Mammary epithelial cell (primary cell): ENCODE results near the gene KCNN3.

Experiments used
- EZH2 ChIP-seq: IDR thresholded peaks from 2 replicates; pipeline ENCODE4 v1.6.1; 2012; ENCODE audit warnings: low read length, inconsistent platforms, borderline replicate concordance
- TF ChIP-seq, protein P1 (sequence below), 2 donors: IDR thresholded peaks in 1 of 2; conservative IDR thresholded peaks in 1 of 2; 2 replicates each; pipeline ENCODE4 v1.5.1; 2011 to 2012; ENCODE audit warnings: inconsistent platforms in 2 of 2, low read length in 2 of 2, mild to moderate bottlenecking in 2 of 2, control low read depth in 1 of 2, low read depth in 1 of 2; ENCODE audit not compliant: insufficient read depth in 1 of 2; ENCODE audit errors: extremely low read depth in 1 of 2

GRCh38 chr1:154859786-154860155 is 10.3 kb downstream of the KCNN3 start:
- TF ChIP-seq, protein P1, sequence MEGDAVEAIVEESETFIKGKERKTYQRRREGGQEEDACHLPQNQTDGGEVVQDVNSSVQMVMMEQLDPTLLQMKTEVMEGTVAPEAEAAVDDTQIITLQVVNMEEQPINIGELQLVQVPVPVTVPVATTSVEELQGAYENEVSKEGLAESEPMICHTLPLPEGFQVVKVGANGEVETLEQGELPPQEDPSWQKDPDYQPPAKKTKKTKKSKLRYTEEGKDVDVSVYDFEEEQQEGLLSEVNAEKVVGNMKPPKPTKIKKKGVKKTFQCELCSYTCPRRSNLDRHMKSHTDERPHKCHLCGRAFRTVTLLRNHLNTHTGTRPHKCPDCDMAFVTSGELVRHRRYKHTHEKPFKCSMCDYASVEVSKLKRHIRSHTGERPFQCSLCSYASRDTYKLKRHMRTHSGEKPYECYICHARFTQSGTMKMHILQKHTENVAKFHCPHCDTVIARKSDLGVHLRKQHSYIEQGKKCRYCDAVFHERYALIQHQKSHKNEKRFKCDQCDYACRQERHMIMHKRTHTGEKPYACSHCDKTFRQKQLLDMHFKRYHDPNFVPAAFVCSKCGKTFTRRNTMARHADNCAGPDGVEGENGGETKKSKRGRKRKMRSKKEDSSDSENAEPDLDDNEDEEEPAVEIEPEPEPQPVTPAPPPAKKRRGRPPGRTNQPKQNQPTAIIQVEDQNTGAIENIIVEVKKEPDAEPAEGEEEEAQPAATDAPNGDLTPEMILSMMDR (conservative IDR thresholded peaks at IDR 0.05 in 1 of 2, IDR thresholded peaks at IDR 0.05 in 1 of 2; ENCODE audit: extremely low read depth in 1 of 2, insufficient read depth in 1 of 2, low read depth in 1 of 2, low read length in 2 of 2) = no peak
- no peak for TF ChIP-seq EZH2
